ENCODE results near the gene KDM8.
A peak's percentile ranks its signal among the peaks of the same experiment; 100 is the strongest.

The KDM8 gene

DNA sequence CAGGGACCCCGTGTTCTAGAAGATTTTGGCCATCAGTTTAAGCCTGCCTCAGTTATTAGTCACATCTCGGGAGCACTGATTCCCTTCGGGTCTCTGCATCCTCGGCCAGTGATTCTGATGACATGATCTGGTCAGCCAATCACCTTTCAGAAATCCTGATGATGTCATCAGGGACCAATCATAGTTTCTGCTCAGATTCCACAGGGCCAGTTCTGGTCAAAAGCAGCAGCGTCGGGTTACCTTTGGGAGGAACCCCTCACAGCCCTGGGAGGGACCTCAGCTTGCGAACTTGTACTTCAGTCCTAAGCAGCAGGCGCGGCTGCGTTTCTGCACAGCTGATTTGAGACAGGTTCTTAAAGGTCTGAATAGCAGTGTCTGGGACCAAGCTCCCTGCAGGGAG lies 13.9 kb downstream of the KDM8 start:
- no peak for DNase-seq

DNA sequence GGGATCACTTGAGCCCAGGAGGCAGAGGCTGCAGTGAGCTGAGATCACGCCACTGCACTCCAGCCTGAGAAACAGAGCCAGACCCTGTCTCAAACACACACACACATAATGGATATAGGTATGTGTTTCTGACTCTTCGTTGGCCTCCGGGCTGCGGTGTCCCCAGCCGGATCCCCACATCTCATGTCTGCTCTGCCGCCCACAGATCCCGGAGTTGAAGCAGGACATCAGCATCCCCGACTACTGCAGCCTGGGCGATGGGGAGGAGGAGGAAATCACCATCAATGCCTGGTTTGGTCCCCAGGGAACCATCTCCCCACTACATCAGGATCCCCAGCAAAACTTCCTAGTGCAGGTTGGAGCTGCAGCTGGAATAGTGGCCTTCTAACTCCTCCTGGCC lies 15.4 kb downstream of the KDM8 start:
- no peak for DNase-seq

DNA sequence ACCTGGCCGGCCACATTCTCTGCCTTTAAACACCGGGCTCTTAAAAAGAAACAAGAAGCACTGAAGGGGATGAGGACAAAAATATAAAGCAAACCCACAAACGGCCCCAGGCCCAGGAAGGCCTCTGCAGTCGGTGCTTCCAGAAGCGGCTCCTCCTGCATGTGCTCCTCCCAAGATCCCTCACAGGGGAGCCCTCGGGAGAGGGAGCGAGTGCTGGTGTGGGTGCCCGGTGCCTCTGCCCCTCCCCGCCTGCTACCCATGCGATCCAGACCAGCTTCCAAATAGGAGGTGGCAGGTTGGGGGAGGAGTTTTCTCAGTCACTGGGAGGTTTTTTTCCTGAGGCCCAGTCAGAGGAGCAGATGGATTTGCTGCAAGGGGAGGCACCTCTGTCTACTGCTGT lies 15.8 kb downstream of the KDM8 start:
- no peak for DNase-seq

DNA sequence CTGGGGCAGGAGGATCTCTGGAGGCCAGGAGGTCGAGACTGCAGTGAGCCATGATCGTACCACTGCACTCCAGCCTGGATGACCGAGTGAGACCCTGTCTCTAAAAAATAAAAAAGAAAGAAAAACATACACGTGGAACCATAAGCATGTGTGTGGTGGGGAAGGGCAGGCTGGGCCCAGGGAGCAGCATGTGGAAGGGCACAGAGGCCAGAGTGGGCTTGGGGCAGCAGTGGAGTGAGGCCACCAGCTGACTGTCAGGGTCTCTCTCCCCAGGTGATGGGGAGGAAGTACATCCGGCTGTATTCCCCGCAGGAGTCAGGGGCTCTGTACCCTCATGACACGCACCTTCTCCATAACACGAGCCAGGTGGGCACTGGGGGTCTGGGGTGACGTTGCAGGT lies 16.8 kb downstream of the KDM8 start:
- no peak for DNase-seq

DNA sequence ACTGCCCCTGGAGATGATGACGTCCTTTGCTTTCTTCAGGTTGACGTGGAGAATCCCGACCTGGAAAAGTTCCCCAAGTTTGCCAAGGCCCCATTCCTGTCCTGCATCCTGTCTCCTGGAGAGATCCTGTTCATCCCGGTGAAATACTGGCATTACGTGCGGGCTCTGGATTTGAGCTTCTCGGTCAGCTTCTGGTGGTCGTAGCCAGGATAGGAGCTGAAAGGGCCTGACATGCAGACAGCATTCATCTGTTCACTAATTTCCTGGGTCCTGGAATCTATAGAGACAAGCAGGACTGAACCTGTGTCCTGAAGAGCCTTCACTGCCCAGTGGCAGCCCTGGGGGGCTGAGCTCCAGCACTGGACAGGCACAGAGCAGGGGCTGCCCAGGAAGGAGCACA lies 17.2 kb downstream of the KDM8 start:
- no peak for DNase-seq

DNA sequence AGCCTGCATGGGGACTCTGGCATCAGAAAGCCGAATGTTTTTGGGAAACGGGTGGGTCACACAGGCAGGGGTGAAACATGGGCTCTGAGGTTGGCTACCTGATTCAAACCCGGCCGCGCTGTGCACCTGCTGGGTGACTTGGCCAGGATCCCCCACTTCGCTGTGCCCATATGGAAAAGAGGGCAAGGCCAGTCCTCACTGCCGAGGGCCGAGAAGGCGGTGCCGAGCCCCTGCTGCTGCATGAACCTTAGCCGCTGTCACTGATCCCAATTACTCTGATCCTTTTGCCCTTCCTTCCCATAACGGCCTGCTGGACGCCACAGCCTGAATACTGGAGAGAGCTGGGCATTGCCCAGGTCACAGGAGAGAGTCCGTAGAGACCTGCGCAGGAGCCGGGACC lies 17.7 kb downstream of the KDM8 start:
- no peak for DNase-seq

DNA sequence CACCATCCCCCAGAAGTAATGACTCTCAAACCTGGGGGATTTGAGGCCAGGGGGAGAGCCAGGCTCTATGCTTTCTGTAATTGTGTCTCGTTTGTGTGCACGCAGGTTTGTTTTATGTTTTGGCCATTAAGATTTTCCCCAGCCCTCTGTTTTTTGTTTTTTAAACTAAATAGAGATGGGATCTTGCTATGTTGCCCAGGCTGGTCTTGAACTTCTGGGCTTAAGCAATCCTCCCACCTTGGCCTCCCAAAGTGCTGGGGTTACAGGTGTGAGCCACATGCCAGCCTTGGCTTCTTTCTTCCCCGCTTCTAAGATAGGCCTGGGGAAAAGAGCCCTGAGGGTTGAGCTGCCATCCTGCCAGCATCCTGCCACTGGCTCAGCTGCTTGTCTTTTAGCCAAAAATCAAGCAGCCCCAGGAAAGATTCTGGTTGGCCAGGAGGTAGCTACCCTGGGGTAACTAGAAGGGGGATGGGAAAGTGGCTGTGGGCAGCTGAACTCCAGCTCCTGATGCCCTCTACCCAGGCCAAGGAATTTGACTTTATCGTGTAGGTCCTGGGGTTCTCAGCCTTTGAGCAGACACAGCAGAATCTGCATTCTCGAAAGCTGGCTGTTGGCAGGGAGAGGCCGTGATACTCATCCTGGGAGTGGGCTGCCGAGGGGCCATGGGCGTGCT lies 18.4 kb downstream of the KDM8 start:
- DNase-seq: no peak

DNA sequence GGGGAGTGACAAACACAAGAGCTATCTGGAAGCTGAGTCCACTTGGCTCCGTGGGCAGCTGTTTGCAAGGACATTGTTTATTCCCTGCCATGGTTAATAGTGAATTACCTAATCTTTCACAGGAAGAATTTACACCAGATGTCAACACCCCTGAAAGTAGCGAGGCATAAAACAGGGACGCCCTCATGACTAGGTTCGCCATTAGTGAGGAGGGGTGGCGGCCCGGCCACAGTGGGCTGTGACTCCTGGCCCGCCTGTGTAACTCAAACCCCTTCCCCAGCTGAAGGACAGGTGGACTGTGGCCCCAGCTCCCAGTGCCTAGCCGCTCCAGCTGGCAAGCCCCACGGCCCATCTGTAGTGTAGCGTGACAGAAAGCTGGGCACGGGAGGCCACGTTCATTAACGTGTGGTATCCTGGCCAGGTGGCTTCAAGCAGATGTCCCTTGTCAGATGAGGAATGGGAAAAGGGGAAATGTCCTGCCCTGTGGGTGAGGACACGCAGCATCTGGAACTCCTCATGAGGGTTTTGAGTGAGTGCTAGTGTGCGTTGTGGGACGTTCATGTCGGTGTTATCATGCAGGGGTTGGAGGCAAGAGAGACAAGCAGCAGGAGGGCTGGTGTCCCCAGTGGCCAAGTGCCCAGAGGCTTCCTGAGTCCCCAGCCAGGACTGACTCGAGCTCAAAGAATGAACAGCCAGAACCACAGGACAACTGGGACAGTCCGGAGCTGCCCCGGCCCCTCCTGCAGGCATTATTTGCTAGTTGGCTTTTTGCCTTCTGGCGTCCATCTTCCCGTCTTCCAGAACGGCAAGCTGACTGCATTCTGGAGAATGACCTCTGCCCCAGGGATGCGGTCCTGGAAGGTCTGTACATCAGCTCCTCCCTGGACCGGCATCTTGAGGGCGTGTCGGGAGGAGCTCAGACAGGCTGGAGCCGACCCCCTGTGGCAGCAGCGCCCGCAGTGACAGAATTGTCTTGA lies 19.2 kb downstream of the KDM8 start:
- no peak for DNase-seq

DNA sequence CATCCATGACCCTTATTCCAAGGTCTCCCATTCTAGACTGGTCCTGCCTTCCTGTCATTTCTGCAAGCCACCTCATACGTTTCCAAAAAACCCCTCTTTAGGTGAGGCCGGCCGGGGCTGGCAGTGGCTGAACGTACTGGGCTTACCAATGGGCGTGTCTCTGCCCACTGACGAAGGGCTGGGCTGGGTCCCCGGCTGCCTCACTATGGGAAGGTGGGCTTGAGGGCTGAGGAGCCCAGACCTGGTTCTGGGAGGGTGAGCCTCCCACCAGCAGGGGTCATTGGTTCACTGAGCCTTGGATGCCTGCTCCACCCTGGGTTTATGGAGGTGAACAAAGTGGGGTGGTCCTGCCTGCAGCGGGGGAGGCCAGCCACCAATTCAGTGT lies 19.9 kb downstream of the KDM8 start:
- no peak for DNase-seq

DNA sequence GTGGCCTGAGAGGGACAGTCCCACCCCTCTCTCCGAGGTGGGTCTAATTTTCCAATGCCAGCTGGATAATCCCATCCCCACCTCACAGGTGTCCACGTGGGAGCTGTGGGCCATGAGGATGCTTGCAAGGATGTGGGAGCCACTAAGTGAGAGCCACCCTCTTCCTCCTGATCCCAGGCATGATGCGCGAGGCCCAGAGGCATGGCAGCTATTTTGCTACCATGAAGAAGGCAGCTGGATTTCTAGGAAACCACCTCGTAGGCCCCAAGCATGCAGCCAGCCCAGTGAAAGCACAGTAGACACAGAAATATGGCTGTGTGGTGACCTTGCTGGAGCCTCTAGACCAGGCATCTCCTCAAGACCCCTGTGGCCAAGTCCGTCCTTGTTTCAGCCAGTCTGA lies 20.4 kb downstream of the KDM8 start:
- no peak for DNase-seq

DNA sequence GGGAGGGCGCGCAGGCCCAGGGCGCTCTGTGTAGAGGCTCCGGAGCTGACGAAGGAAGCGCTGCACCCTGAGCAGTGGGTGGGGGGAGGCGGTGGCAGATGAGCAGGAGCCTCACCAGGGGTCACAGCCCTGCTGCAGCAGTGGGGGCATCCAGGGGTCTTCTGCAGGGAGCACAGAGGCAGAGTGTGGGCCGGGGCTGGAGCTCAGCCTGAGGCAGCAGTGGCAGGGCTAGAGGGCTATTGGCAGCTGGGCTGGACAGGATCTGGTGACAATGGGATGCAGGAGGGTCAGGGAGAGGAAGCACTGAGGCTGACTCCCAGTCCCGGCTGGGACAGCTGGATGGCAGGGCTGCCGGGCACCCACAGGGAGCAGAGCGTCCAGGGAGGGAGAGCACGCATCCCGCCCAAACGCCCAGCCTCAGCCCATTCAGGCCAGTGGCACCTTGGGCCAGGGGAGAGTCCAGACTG lies 21.0 kb downstream of the KDM8 start:
- DNase-seq: no peak

DNA sequence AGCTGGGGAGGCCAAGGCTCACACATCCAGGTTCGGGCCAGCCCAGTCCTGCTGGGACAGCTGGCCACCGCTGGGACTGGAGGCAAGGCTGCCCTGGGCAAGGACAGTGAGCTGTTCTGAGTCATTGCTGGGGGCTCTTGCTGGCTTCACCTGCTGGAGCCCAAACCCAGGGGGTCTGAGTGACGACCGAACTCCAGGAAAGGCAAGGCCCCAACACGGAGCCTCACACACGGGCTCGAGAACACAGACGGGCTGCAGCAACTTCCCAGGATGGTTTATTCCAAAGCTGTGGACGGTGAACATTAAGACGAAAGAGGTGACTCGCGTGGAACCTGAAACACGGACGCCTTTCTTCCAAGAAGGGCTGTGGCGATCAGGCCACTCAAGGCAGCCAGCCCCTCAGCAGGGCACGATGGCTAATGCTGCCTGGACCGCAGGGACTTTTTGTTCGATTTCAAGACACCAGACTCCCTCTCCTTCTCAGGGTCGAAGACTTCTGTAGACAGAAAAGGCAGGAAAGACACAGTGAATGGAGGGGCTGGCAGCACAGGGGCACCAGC lies 21.5 kb downstream of the KDM8 start:
- DNase-seq: no peak

DNA sequence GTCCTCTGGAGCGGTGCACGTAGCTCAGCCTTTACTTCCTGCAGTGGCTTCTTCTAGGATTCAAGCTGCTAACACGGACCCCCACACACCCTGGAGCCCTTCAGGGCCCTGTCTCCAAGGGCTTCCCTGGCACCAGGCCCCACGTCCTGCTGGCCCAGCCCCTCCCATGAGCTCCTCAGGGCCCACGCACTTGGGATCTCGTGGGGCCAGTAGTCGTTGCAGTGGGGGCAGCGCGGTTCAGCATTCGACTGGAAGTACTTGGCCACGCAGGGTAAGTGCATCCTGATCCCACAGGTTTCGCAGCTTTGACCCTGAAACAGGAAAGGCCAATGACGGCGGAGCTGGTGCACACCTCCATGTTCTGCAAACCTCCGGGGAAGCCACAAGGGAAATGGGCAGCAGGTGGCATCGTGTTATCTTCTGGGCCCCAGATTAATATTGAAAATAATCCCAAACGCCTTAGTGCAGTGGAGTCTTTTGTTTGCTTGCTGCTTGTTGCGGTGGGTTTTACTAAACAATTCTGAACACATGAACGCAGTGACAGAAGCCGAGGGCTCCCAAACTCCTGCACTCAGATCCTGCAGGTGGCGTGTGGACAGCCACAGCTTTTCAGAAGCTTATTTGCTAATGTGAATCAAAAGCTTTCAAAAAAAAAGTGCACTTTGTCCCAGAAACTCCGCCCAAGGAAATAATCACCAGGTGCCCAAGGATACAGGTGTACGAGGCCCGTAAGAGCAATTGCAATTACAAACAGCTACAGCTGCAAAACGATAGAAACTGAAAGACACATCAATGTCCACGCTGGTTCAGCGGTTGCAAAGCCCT lies 22.4 kb downstream of the KDM8 start:
- DNase-seq: peak; percentile 47

DNA sequence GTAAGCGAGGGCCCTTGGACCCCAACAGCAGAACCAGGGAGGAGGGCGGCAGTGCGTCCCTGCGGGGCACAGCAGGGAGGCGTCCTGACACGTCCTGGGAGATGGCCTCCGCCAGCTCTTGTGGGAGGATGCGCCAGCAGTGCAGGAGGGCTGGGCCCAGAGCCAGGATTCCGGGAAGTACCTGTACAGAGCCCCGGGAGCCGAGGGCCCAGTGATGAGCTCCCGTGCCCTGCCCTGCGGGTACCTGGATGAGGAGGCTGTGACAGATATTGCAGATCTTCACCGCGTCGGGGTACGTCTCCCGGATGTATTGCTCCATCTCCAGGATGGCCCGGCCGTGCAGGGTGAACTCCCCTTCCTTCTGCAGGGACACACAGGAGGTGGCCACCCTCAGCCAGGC lies 23.1 kb downstream of the KDM8 start:
- DNase-seq: peak; percentile 6

DNA sequence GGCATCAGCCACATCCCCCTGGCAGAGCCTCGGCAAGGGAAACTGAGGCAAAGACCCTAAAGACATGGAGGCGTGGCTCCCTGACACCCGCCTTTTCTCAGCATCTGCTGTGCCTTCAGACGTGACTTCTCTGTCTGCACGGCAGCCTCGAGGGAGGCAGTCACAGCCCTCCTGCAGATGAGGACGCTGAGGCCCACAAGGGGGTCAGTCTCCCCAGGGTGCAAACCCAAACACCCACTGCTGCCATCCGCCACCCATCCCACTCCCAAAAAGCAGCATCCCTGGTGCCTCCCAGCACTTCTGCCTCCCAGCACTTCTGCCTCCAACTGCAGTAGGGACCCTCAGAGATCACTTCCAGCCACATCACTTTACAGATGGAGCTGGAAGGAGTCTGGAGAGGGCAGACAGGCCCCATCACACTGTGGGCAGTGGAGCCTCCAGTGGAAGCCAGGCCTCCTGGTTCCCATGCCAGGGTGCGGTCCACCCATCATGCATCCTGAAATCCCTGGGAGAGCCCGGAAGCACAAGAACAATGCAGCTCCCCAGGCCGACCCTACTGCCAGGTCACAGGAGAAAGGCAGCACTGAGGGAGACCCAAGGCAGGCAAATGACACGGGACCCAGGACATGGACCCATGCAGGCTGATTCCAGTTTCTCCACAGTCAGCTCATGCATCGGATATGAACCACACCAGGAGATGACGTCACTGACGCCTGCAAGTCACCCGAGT lies 23.8 kb downstream of the KDM8 start:
- no peak for DNase-seq

DNA sequence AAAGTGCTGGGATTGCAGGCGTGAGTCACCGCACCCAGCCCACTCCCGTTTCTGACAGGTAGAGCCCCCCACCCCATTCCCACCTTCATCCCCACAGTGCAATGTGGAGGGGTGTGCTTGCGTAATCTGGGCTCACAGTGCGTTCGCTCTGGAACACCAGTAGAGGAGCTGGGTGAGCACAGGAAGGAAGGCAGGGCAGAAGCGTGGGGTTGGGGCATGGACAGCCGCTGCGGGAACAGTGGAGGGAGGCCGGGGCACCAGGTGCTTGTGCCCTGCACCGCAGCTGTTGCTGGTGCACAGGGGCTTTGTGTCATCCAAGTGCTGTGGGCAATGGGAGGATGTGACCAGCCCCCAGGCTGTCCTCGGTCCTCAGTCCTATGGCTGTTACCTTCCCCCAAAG lies 24.7 kb downstream of the KDM8 start:
- DNase-seq: no peak

DNA sequence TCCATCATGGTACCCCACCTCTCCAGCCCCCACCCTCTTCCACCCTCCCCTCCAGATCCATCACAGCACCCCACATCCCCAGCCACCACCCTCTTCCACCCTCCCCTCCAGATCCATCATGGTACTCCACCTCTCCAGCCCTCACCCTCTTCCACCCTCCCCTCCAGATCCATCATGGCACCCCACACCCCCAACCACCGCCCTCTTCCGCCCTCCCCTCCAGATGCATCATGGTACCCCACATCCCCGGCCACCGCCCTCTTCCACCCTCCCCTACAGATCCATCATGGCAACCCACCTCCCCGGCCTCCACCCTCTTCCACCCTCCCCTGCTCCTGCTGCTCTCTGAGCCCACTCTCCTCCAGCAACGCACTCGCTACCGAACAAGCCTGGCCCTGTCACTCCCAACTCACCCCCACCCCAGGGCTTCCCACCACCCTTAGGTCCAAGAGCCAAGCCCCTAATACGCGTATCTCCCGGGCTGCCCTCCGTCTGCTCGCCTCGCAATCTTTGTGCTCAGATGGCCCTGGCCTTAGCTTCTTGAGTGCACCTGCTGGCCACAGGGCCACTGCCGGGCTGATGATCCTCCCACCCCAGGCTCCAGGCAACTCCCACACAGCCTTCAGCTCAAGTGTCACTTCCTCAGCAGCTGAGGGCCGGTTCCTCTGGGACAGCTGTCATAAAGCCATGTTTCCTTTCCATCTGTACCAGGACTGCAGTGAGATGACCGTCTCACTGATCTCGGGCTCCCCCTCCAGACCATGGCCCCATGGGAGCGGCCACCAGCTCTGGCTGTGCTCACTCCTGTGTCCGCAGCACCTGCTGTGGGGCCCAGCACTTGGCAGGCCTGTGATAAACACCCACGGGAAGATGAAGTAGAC lies 25.5 kb downstream of the KDM8 start:
- no peak for DNase-seq

DNA sequence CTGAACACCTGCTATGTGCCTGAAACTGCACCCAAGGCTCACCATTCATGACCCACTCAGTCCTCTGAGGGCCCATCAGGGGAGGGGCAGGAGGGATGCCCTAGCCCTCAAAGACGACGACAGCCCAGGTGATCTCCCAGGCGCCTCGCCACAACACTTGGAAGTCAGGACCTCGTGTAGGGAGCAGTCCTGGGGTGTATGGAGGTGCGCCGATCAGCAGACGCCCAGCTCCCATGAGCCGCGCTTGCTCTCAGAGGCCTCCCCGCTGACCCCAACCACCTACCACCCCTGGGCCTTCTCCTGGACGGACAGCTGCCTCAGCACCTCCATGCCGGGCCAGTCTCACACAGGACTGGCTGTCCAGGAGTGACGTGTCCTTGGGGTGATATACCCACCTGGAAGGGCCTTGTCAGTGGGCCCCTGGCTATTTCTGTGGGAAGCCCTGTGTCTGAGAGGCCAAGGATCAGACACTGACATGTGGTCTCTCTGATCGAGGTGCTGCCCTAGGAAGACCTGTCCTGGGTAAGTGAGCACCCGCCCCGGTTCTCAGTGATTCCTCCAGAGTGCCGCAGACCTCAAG lies 26.7 kb downstream of the KDM8 start:
- DNase-seq: no peak

DNA sequence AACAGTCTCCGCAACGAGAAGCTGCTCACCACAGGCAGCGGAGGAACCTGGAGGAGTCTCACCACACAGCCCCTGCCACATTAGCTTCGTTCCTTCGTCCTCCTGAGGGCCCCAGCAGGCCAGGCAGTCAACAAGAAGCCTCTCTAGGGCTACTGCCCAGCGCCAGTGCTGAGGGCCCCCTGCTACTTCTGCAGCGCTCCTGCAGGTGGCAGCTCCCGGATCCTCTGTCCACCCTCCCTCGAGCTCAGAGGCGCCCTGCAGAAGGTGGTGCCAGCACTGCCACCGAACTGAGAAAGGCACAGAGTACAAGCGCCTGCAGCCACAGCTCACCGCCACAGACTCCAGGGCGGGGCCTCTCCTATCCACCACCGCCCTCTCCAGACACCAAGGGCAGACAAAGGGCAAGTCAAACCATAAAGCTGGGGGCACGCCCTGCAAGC lies 27.3 kb downstream of the KDM8 start:
- DNase-seq: no peak

DNA sequence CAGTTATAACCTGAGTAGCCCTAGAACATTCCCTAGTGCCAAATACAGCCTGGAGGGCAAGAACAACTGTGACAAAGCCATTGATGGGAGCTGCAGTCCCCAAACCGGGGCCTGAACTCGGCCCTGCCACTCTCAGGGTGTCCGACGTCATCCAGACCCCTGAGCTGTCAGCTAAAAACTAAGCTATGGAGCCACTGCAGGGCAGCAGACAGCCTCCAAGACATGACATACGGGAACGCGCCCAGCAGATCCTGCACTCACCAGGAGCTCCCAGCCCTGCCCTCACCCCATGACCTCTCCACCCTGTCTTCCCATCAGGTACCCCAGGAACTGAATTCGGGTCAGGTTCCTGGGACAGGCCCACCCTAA lies 28.4 kb downstream of the KDM8 start:
- DNase-seq: no peak

All from NCI-H1436 (cell line).